ENCODE data around the gene PPP1R10. TPM values are rescaled to one million over a fixed set of nuclear protein-coding genes. Genes with fewer than 3 reads are reported as not detected.

Gene PPP1R10
- total and polyA plus RNA-seq, 2 of the 13 experiments (the other 11 are each of a cell fraction or from before 2014, with no cell fraction given), result 26.3 to 38.4 TPM

- TF ChIP-seq TRAFD1 (CRISPR knock-in tag; IDR thresholded peaks at IDR 0.05; ENCODE audit: borderline replicate concordance), result no peak
- no peak for TF ChIP-seq E2F5 (CRISPR knock-in tag; conservative IDR thresholded peaks at IDR 0.05)
- TF ChIP-seq, protein P1, sequence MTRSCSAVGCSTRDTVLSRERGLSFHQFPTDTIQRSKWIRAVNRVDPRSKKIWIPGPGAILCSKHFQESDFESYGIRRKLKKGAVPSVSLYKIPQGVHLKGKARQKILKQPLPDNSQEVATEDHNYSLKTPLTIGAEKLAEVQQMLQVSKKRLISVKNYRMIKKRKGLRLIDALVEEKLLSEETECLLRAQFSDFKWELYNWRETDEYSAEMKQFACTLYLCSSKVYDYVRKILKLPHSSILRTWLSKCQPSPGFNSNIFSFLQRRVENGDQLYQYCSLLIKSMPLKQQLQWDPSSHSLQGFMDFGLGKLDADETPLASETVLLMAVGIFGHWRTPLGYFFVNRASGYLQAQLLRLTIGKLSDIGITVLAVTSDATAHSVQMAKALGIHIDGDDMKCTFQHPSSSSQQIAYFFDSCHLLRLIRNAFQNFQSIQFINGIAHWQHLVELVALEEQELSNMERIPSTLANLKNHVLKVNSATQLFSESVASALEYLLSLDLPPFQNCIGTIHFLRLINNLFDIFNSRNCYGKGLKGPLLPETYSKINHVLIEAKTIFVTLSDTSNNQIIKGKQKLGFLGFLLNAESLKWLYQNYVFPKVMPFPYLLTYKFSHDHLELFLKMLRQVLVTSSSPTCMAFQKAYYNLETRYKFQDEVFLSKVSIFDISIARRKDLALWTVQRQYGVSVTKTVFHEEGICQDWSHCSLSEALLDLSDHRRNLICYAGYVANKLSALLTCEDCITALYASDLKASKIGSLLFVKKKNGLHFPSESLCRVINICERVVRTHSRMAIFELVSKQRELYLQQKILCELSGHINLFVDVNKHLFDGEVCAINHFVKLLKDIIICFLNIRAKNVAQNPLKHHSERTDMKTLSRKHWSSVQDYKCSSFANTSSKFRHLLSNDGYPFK (CRISPR knock-in tag; IDR thresholded peaks at IDR 0.05; ENCODE audit: borderline replicate concordance), result peak; percentile 92
- no peak for TF ChIP-seq PHB2 (IDR thresholded peaks at IDR 0.05; ENCODE audit: partially characterized antibody)
- no peak; the same call in 1 of the 2 replicates for TF ChIP-seq GLMP (CRISPR knock-in tag; IDR thresholded peaks at IDR 0.05; ENCODE audit: borderline replicate concordance)
- TF ChIP-seq SYNCRIP (IDR thresholded peaks at IDR 0.05; ENCODE audit: insufficient read depth, low read depth, low read length), result no peak
- TF ChIP-seq NR1H2 (CRISPR knock-in tag; IDR thresholded peaks at IDR 0.05; ENCODE audit: borderline replicate concordance, low read depth), result peak; percentile 87; the same call in 1 of the 2 replicates
- peak; percentile 96 for TF ChIP-seq MYPOP (CRISPR knock-in tag; IDR thresholded peaks at IDR 0.05)
- TF ChIP-seq, protein P2, sequence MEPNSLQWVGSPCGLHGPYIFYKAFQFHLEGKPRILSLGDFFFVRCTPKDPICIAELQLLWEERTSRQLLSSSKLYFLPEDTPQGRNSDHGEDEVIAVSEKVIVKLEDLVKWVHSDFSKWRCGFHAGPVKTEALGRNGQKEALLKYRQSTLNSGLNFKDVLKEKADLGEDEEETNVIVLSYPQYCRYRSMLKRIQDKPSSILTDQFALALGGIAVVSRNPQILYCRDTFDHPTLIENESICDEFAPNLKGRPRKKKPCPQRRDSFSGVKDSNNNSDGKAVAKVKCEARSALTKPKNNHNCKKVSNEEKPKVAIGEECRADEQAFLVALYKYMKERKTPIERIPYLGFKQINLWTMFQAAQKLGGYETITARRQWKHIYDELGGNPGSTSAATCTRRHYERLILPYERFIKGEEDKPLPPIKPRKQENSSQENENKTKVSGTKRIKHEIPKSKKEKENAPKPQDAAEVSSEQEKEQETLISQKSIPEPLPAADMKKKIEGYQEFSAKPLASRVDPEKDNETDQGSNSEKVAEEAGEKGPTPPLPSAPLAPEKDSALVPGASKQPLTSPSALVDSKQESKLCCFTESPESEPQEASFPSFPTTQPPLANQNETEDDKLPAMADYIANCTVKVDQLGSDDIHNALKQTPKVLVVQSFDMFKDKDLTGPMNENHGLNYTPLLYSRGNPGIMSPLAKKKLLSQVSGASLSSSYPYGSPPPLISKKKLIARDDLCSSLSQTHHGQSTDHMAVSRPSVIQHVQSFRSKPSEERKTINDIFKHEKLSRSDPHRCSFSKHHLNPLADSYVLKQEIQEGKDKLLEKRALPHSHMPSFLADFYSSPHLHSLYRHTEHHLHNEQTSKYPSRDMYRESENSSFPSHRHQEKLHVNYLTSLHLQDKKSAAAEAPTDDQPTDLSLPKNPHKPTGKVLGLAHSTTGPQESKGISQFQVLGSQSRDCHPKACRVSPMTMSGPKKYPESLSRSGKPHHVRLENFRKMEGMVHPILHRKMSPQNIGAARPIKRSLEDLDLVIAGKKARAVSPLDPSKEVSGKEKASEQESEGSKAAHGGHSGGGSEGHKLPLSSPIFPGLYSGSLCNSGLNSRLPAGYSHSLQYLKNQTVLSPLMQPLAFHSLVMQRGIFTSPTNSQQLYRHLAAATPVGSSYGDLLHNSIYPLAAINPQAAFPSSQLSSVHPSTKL (CRISPR knock-in tag; IDR thresholded peaks at IDR 0.05), result peak; percentile 85
- TF ChIP-seq ZNF597 (CRISPR knock-in tag; IDR thresholded peaks at IDR 0.05), result no peak
- TF ChIP-seq SRY (CRISPR knock-in tag; IDR thresholded peaks at IDR 0.05), result peak; percentile 95
Observed at GRCh38 chr6:30647242-30648116, 30.4 kb upstream of the PPP1R10 start (continued).
